GM21737 (cell line): Measurements from ENCODE around the gene GPALPP1.
"Not testable (repeated sequence)": the region's sequence is repeated elsewhere in the genome, so short reads cannot be mapped to it uniquely, and the experiment has no call there.

Source experiments
- ATAC-seq: cut with Tn5 transposase; IDR thresholded peaks from one replicate; pipeline ENCODE4 v1.9.1; 2021; ENCODE audit warnings: mild to moderate bottlenecking, moderate library complexity; ENCODE audit not compliant: unreplicated experiment

GPALPP1 gene, protein sequence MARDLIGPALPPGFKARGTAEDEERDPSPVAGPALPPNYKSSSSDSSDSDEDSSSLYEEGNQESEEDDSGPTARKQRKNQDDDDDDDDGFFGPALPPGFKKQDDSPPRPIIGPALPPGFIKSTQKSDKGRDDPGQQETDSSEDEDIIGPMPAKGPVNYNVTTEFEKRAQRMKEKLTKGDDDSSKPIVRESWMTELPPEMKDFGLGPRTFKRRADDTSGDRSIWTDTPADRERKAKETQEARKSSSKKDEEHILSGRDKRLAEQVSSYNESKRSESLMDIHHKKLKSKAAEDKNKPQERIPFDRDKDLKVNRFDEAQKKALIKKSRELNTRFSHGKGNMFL

DNA sequence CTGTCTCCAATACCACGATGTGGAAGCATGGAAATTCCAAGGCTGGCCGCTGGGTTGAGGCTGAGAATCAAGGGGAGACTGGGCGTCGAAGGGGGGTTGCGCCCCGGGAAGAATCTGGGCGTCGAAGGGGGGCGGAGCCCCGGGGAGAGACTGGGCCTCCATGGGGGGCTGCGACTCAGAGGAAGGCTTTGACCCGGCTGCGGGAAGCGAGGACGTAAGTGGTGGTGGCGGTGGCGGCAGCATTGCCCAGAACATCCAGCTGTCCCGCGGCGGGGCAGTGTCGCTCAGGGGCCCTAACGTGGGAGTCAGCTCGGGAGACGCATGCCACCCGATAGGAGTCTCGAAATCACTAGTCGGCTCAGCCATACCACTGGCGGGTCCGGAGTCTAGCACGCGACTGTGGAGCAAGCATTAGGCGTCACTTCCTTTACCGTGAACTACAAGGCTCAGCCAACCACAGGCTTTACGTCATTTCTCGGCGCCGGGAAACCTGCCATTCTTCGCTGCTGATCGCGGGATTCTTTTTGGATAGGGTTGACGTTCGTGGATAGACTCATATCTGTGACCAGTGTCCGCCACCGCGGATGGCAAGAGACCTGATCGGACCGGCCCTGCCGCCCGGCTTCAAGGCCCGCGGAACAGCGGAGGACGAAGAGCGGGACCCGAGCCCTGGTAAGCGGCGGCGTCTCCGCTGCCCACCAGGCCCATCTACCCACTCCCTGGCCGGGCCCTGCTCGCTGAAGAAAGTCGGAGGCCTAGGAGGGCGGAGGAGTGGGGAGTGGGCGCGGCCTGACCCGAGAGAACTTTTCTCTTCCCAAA lies at the start of gene GPALPP1, which contains the start of gene NUFIP1:
TSS of gene GPALPP1 (plus strand) at position 468 of the 819 bp plus-strand sequence. CDS start at position 585, 117 bp downstream.
TSS of gene NUFIP1 (minus strand) at position 401 of the 819 bp plus-strand sequence. CDS start at position 366, 35 bp downstream.
- peak; percentile 95 for ATAC-seq

DNA sequence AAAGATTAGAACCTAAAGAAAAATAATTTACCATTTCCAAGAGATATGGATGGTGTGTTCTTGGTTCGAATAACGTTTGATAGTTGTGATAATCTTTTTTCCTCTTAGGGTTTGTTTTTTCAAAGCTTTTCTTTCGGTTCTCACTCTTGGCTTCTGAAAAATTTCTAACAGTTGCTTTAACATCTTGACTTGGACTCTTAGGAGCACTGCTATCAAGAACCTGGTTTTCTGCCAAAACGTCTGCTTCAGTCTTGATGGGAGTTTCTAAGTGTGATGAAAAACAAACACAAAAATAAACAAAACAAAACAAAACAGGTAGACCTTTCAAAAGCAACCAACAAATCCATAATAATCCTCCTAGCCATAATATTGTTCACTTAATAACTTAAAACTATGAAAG lies 45.9 kb upstream of the GPALPP1 start:
- ATAC-seq: not testable (repeated sequence)

DNA sequence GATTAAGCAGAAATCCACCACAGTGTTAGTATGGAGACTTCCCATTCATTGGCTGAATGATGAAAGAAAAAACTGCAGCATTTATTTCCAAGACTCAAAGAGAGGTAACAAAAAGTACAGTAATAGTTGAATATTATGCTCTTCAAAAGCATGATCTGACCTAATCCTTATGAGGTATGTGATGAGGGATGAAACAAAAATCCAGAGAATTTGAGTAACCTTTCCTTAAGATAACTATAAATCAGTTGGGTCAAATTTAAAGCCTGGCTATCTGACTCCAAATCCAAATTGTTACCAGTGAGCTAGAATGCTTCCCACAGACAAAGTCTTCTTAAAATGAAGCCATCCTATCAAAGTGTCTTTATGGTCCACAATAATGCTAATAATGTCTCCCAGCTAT lies 38.2 kb upstream of the GPALPP1 start:
- no peak for ATAC-seq

DNA sequence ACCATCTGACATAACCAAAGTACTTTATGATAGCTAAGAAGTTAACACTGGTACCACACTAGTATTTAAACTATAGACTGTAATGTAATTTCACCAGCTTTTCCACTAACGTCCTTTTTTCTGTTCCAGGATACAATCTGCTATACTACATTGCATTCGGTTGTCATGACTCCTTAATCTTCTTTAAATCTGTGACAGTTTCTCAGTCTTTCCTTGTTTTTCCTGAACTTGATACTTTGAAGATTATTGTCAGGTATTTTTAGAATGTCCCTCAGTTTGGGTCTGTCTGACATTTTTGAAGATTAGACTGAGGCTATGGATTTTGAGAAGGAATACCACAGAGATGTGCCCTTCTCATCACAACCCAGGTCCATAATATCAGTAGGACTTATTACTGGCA lies 36.7 kb upstream of the GPALPP1 start:
- no peak for ATAC-seq

DNA sequence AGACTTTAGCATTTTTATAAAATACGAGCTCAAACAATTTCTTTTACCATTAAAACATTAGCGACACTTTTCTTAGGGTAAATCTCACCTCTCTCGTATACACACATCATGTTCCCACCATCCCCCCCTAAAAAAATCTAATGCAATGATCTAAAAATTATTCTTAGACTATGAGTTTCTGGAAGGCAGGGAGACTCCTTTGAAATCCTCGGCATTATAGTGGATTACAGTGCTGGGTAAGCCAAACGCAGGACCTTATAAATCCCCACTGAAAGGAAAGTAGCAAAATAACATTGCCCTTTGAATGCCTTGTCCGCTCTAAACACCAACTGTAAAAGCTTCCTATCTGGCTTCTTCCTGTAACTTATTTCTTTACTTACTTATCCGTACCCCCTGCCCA lies 35.1 kb upstream of the GPALPP1 start:
- no peak for ATAC-seq

DNA sequence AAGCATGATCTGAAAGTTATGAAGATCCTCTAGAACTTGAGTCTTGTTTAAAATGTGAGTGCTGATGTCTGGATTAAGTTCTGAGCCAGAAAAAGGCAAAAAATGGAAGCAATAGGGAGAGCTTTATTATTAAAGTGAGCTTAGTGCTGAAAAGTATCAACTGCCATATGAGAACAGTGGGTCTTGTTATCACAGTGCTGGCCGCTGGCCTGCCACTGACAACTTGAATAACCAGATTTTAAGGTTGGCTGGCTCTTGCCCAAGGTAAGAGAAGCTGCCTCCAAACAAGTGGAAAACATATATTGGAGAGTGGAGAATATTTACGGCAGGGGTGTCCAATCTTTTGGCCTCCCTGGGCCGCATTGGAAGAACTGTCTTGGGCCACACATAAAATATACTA lies 33.9 kb upstream of the GPALPP1 start:
- ATAC-seq: no peak

DNA sequence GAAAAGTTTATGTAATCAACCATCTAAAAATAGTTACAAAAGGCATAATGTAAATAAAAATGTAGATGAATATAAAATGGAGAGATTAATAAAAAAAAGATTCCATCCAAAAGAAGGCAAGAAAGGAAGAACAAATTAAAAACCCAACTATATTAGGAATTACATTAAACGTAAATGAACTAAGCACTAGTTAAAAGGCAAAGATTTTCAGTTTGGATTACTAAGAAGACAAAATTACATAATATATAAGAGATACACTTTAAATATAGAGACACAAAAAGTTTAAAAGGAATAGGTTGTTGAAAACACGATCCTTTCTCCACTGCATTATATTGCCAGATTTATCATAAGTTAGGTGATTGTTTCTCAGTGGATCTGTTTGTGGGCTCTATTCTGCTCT lies 27.3 kb upstream of the GPALPP1 start:
- ATAC-seq: no peak

DNA sequence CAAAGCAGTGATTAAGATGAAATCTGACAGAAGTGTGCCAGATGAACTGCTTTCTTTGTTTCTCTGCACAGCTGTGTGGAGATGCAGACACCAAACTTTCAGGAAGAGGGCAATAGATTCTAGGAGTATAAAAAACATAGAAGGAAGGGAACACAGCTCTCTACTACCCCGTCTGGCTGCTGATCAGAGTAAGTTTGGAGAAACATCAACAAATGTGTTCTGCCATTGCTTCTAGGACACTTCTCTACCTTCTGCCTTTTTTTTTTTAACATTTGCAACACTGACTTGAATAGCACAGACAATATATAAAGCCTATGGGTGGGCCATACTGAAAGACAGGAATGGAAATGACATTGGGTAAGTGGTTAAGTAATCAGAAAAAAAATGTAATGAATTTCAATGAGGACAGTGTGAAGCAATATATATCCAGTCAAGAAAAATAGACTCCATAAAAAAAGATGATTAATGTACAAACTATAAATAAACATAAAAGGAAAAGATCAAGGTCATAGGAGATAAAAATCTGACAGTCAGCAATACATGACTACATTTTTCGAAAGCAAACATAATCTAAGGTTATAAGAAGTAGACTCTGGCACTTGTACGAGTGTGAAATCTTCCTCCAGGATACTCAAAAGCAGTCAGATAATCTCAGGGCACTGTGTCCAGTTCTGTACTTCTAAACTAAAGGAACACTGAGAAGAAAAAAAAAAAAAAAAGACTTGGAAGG lies 21.5 kb upstream of the GPALPP1 start:
- no peak for ATAC-seq

DNA sequence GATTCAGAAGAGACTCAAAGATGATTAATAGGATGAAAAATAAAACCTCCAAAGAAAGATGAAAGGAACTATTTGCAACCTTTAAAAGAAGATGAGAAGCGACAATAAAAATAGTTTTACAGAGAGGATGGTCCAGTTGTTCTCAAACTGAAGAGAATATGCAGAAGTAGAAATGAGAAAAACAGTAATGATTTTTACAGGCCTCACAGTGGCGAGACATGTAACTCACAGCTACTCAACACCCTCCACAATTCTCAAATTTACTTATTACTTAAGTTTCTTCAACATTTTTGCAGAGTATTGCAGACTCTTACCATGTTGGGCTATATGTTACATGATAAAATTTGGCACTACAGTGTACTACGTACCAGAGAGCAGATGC lies 20.9 kb upstream of the GPALPP1 start:
- no peak for ATAC-seq

DNA sequence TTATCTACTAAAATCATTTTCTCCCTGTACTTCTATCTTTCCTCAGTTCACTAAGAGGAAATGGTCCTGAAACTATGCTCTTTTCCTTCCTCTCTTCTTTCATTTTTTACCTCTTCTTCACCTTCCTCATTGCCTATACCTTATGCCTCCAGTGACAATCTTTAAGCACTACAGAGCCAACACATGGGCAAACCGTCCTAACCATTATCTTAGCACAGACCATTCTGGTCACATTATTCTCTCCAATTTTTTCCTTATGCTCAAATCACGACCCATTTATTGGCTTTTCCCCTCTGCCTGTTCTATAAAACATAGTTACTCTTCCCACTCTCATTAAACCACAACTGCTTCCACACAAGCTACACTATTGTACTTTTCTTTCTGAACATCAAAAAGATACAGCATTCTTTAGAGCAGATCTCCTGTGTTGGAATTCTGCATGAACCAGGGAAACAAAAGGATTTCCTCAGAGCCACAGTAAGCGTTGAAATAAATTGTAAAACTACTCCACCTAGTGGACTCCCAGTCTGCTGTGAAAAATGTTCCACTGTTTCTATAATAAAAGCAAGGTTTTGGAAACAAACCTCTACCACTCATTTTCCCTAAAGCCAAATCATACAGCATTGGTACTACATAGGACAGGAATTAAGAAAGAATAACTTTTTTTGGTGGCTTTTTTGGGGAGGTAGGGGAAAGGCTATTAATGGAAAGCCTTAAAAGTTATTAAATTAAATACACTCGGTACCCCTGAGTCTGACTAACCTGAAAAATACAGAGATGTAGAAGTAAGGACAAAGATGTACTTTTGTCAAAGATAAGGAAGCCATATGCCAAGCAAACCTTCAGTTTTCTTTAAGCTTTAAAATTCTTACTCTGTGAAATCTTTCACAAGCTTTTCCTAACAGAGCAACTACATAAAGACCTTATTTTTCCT lies 19.5 kb upstream of the GPALPP1 start:
- no peak for ATAC-seq

DNA sequence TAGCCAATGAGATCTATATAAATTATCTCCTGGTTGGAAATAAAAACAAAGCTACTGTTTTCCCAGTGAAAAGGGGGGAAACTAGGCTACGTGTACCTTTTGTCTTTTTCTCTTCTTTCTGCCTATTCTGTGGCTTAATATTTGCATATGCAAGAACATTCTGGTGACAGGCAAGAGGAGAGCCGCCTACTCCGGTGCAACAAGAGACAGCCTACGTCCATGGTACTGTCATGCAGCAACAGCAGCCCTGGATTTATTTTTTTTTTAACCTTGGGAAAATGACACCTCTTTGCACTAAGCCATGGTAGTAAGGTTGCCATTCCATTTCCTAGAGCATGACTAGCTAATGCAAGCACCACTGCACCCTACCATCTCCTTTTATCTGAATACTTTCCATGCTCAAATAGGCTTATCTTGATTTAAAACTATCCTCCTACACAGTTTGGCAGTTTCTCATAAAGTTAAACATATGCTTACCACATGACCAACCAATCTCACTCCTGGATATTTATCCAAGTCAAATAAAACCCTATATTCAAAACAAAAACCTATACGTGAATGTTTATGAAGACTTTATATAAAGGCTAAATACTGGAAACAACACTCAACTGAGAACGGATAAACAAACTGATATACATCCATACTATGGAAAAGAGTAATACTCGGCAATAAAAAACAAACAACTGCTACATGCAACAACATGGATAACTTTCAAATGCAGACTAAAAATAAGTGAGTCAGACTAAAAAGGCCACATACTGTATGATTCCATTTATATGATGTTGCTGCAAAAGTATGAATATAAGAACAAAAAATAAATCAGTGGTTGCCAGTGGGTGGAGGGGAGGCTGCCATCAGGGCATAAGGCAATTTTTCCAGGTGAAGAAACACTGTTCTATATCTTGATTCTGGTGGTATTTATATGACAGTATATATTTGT lies 17.4 kb upstream of the GPALPP1 start:
- no peak for ATAC-seq

DNA sequence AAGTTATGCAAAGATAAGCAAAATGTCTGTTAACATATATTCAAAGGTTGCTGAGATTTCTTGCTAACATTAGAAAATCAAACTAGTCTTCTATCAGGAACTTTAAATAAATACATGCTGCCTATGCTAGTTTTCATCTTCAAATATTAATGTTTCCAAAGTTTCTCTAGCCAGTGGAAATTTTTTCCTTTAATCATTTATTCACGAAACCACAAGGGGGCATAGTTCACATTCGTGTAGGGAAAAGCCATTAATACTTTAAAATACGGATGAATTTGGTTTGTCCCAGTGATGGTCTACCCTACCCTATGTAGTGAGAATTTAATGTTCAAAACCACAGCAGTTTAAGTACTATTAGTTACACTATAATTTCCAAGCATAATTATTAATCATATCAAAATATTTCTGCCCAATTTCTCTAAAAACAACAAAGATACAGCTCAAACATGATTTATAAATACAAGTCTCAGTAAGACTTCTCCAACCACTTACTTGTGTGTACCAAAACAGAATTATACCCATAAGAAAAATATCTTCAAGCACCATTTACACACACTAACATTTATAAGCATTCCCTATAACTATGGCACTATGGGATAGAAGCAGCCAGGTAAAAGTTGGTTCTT lies 16.3 kb upstream of the GPALPP1 start:
- ATAC-seq: no peak

DNA sequence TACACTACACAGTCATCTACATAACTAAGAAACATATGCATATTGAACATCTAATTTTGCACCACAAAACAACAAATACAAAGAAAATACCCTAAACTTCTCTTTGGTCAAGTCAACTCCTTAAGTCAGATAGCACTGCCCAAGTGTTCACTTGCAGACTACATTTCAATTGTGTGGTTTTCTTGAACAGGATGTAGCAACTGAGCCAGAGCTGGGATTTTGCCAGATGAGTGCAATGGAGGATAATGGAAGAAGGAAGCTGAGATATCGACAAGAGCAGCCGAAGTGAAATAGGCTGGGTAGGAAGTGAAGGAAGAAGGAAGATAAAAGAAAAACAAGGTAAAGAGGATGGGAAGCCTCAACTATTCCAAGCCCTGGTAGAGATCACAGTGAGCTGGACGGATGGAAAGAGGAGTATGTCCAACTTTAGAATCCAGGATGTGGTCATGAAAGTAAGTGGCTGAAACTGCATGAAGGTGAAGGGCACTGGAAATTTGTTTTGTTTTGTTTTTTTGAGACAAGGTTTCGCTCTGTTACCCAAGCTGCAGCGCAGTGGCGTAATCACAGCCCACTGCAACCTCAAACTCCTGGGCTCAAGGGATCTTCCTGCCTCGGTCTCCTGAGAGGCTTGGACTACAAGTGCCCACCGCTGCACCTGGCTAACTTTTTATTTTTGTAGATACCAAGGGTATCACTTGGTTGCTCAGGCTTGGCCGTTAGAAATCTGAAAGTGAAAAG lies 15.1 kb upstream of the GPALPP1 start:
- ATAC-seq: peak; percentile 62

DNA sequence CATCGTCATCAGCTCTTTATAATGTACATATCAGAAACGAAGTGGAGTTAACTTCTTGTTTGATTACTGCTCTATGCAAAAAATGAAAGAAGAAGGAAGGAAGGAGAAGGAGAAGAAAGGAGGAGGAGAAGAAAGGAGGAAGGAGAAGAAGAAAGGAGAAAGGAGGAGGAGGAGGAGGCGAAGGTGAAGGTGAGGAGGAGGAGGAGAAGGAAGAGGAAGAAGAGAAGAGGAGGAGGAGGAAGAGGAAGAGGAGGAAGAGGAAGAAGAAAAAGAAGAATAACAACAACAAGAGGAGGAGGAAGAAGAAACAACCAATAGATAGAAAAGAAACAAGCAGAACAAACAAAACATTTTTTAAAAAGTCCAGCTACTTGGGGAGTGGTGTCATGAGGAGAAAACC lies 13.1 kb upstream of the GPALPP1 start:
- ATAC-seq: no peak

DNA sequence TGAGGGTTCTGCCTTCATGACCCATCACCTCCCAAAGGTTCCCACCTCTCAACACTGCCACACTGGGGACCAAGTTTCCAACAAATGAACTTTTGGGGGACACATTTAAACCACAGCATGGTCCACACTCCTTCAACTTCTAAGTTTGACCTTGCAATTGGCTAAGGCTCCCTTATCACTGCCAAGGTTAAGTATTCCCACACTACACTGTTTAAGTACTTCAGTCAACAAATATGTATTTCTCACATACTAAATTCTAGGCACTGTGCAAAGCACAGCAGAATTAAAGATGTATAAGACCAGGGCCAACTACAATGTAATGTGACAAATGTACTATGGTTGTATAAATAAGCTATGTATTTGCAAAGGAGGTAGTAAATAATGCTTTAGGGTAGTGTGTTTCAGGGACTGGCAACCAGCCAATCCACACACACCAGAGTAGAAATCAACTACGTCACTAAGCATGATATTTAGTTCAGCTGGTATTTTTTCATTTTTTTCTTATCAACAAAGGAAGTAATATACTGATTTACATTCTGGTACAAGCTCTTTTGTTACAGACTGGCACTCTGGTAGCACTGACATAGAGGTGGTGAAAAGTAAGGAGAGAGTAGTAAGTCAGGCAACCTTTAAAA lies 12.3 kb upstream of the GPALPP1 start:
- ATAC-seq: no peak

DNA sequence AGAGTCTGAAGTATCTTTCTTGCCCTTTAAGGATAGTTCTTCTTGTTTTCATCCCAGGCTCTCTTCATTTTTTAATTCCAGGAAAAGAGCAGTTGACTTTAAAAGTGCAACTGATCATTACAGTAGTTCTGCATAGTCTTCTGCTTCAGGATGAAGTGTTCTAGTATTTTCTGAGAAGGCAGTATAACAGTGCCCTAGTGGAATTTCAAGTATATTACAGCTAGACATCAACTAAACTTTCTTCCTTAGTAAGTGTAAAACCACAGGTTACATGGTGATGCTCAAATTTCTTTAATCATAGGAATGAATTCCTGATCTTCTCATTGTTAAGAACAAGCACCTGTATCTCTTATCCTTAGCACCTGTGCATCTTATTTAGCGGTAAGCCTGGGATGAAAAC lies 11.0 kb upstream of the GPALPP1 start:
- ATAC-seq: no peak

DNA sequence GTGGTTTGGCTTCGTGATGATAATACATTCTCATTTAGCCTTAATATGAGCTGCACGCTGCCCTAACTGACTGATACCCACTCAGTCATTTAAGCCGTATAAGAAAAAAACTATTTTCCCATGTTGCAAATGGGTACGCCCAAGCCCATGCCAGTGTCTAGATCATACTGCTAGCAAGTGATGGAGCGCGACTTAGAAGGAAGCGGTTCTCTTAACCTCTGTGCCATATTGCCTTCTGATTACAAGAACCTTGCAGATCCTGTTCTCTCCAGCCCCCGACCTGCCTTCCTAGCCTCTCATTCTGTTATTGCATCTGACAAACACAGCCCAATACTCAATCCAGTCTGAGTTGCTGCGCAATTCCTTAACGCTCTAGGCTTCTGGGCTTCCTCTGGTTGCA lies 603 bp downstream of the GPALPP1 start:
- no peak for ATAC-seq

DNA sequence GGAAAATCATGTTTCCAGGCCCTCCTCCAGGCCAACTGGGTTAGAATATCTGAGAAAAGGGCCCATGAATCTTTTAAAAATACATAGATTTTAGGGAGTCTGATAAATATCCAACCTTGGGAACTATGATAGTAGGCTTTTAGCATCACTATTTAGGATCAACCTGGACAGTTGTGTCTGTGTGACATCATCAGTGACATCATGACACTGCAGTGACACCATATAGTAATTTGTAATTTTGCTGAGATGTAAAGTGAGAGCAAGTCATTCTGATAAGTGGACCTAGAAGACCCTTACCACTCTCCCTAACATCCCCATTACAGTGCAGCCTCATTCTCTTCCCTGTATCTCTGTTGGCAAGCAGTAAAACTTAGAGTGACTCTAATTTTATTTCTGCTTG lies 14.1 kb downstream of the GPALPP1 start:
- no peak for ATAC-seq
